HepG2 (cell line): Measurements from ENCODE around the gene EID3. TPM values are rescaled to one million over a fixed set of nuclear protein-coding genes. Genes with fewer than 3 reads are reported as not detected.

ENCODE experiments used
- ATAC-seq: fragments of 200-7000 bp; cut with Tn5 transposase; 3 replicates; pipeline ENCODE4 v1.9.1; 2020; ENCODE audit warnings: mild to moderate bottlenecking, moderate library complexity
- BruUV-seq: library from RNA; stranded (reverse); fragments of 400-500 nt; replicated peaks from 2 replicates; lab custom pipeline; 2021; lab: Mats Ljungman, UMichigan
- CTCF ChIA-PET: fragments of 300-600 bp; formaldehyde crosslinking; extraction: SDS; loops from one replicate; lab custom pipeline; 2021; ENCODE audit warnings: low total read pairs, inconsistent platforms, low intra/inter-chr PET ratio; lab: Yijun Ruan, JAX
- POLR2A ChIA-PET: fragments of 350-600 bp; sonication (Branson Sonifier 250); formaldehyde crosslinking; loops from one replicate; lab custom pipeline; 2020; ENCODE audit warnings: antibody characterized with exemption, inconsistent platforms; lab: Yijun Ruan, JAX
- DNase-seq: peaks from one replicate; pipeline ENCODE4 v3.0.0-alpha.2; 2015; ENCODE audit warnings: low spot score
- FAIRE-seq: peaks from 3 replicates; lab custom pipeline; 2011; peaks lifted over from hg19 to GRCh38; lab: Jason Lieb, UNC
- H2AFZ ChIP-seq: one replicate; pipeline ENCODE4 v1.6.1; 2011; ENCODE audit warnings: low read length, inconsistent platforms
- H3K27ac ChIP-seq: fragments of 300-600 bp; 3 replicates; pipeline ENCODE4 v1.8.0; 2011; ENCODE audit warnings: mixed run types, mild to moderate bottlenecking, mixed read lengths, low read length, inconsistent platforms; ENCODE audit not compliant: insufficient read depth; ENCODE audit errors: extremely low read length
- H3K27me3 ChIP-seq, 2 experiments: fragments of 200-600 bp in 1 of 2; 2 replicates in 1 of 2; 3 replicates in 1 of 2; pipeline versions ENCODE4 v1.6.0 to v1.8.0; 2011; ENCODE audit warnings: low read length in 2 of 2, mild to moderate bottlenecking in 2 of 2, moderate library complexity in 2 of 2, inconsistent platforms in 1 of 2; ENCODE audit not compliant: insufficient read depth in 2 of 2, control insufficient read depth in 1 of 2
- H3K36me3 ChIP-seq, 2 experiments: fragments of 200-600 bp in 1 of 2; replicated peaks in 1 of 2; 2 replicates in 1 of 2; 3 replicates in 1 of 2; pipeline versions ENCODE4 v1.5.1 to v1.8.0; 2011; ENCODE audit warnings: low read length in 2 of 2, inconsistent platforms in 1 of 2; ENCODE audit not compliant: insufficient read depth in 2 of 2, control insufficient read depth in 1 of 2
- H3K4me1 ChIP-seq: 2 replicates; pipeline ENCODE4 v1.5.1; 2012; ENCODE audit warnings: low read length, inconsistent platforms; ENCODE audit not compliant: insufficient read depth
- H3K4me2 ChIP-seq: 2 replicates; pipeline ENCODE4 v1.6.0; 2011; ENCODE audit warnings: low read depth, low read length, inconsistent platforms
- H3K4me3 ChIP-seq, 3 experiments: fragments of 200-600 bp in 1 of 3; sonication (generic), shearing (Covaris generic) in 1 of 3; replicated peaks in 1 of 3; 2 replicates each; pipeline ENCODE4 v1.5.1; 2011 to 2016; ENCODE audit warnings: low read length in 3 of 3, inconsistent platforms in 2 of 3, low read depth in 2 of 3, mild to moderate bottlenecking in 2 of 3, control low read depth in 1 of 3, mixed read lengths in 1 of 3; ENCODE audit not compliant: insufficient read depth in 1 of 3
- H3K79me2 ChIP-seq: one replicate; pipeline ENCODE4 v1.6.1; 2011; ENCODE audit warnings: low read length, inconsistent platforms; ENCODE audit not compliant: insufficient read depth
- H3K9ac ChIP-seq: 2 replicates; pipeline ENCODE4 v1.6.0; 2011; ENCODE audit warnings: mild to moderate bottlenecking, low read depth, low read length, inconsistent platforms; ENCODE audit not compliant: insufficient read depth
- H3K9me3 ChIP-seq: 2 replicates; pipeline ENCODE4 v1.5.1; 2012; ENCODE audit warnings: mild to moderate bottlenecking, low read length
- H4K20me1 ChIP-seq: 2 replicates; pipeline ENCODE4 v1.6.0; 2011; ENCODE audit warnings: inconsistent platforms, mild to moderate bottlenecking, low read length, moderate library complexity; ENCODE audit not compliant: insufficient read depth
- CEBPB ChIP-seq: IDR thresholded peaks from 2 replicates; pipeline ENCODE4 v1.6.1; 2011; ENCODE audit warnings: low read depth, low read length, improper control_type of control experiment, borderline replicate concordance
- KMT2A ChIP-seq: sonication (generic); formaldehyde crosslinking; IDR thresholded peaks from 2 replicates; pipeline ENCODE4 v1.4.0; 2020; ENCODE audit warnings: missing genetic modification reagents
- PAF1 ChIP-seq: IDR thresholded peaks from 2 replicates; pipeline ENCODE4 v1.6.1; 2016; ENCODE audit warnings: missing genetic modification reagents, missing compliant biosample characterization
- RARA ChIP-seq: IDR thresholded peaks from 2 replicates; pipeline ENCODE4 v1.6.1; 2016; ENCODE audit warnings: missing genetic modification reagents, missing compliant biosample characterization
- ZFX ChIP-seq: sonication (generic); formaldehyde crosslinking; IDR thresholded peaks from 2 replicates; pipeline ENCODE4 v1.4.0; 2020; ENCODE audit warnings: mild to moderate bottlenecking, low read depth, missing genetic modification reagents, moderate library complexity
- ZNF562 ChIP-seq: sonication (generic); formaldehyde crosslinking; IDR thresholded peaks from 2 replicates; pipeline ENCODE4 v1.8.0; 2022; ENCODE audit warnings: missing genetic modification reagents, borderline replicate concordance
- WGBS: methylation state at CpG from one replicate; pipeline ENCODE4 v1.1.6; 2017; ENCODE audit warnings: low lambda C conversion rate; 5-methylcytosine and 5-hydroxymethylcytosine counted together
- in situ Hi-C: cut with HindIII; loops from 2 replicates; pipeline ENCODE4 v1.10.0; 2017; ENCODE audit warnings: low pct_unique_long_range_greater_than_20kb; ENCODE audit not compliant: extremely low pct_ligation_motif_present
- intact Hi-C: fragments of 100-400 bp; cut with micrococcal nuclease; formaldehyde crosslinking; loops from one replicate; pipeline ENCODE4 v1.10.0; 2022; ENCODE audit not compliant: unreplicated experiment
- polyA plus RNA-seq, 8 experiments: library from polyadenylated mRNA; depleted of rRNA in 3 of 8; stranded (reverse) in 7 of 8; unstranded in 1 of 8; fragments of >200 nt; fragmentation: Illumina TruSeq in 4 of 8; extraction: Trizol in 4 of 8; gene quantifications; 2 replicates each; pipeline versions ENCODE4 v1.2.1 to v1.2.3, GENCODE V29; 2011 to 2016; ENCODE audit warnings: low read depth in 4 of 8, missing spikeins in 1 of 8, mixed read lengths in 1 of 8; ENCODE audit not compliant: insufficient read depth in 1 of 8
- total RNA-seq, 5 experiments: library from RNA; depleted of rRNA; stranded (reverse); fragments of >200 nt; fragmentation: Illumina TruSeq; extraction: Trizol; gene quantifications; 2 replicates each; pipeline ENCODE4 v1.2.3, GENCODE V29; 2016; ENCODE audit warnings: low read depth in 1 of 5
- TF ChIP-seq, protein P1 (sequence below): sonication (generic); formaldehyde crosslinking; IDR thresholded peaks from 2 replicates; pipeline ENCODE4 v1.8.1; 2023; ENCODE audit warnings: mild to moderate bottlenecking, inconsistent platforms, moderate library complexity, missing genetic modification reagents, borderline replicate concordance
- TF ChIP-seq, protein P2 (sequence below): fragments of 450-650 bp; IDR thresholded peaks from 2 replicates; pipeline ENCODE4 v1.6.1; 2017; ENCODE audit warnings: mild to moderate bottlenecking
- TF ChIP-seq, protein P3 (sequence below): IDR thresholded peaks from 2 replicates; pipeline ENCODE4 v1.6.1; 2016; ENCODE audit warnings: low read depth, control low read depth

Gene EID3
- total and polyA plus RNA-seq, 2 of the 13 experiments (the other 11 are each of a cell fraction or from before 2014, with no cell fraction given): 0.38 to 4.5 TPM

DNA sequence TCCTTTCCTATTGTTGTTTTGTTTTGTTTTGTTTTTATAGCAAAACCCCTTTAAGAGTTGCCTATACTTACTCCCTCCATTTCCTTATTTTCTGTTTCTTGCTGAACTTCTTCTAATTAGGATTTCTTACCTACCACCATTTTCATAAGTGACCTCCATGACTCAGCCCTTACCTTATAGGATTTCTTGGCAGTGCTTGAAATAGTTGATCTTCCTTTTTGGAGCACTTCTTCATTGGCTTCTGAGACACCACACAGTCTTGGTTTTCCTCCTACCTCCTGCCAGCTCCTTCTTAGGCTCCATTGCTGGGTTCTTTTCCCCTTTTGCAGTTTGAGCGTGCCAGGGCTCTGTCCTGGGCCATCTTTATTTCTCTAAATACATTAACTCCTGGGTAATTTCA lies 23.4 kb upstream of the EID3 start (continued):
- TF ChIP-seq, protein P1, sequence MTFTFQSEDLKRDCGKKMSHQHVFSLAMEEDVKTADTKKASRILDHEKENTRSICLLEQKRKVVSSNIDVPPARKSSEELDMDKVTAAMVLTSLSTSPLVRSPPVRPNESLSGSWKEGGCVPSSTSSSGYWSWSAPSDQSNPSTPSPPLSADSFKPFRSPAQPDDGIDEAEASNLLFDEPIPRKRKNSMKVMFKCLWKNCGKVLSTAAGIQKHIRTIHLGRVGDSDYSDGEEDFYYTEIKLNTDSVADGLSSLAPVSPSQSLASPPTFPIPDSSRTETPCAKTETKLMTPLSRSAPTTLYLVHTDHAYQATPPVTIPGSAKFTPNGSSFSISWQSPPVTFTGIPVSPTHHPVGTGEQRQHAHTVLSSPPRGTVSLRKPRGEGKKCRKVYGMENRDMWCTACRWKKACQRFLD: no peak
- TF ChIP-seq KMT2A (CRISPR knock-in tag): no peak
- TF ChIP-seq ZFX (CRISPR knock-in tag): no peak

DNA sequence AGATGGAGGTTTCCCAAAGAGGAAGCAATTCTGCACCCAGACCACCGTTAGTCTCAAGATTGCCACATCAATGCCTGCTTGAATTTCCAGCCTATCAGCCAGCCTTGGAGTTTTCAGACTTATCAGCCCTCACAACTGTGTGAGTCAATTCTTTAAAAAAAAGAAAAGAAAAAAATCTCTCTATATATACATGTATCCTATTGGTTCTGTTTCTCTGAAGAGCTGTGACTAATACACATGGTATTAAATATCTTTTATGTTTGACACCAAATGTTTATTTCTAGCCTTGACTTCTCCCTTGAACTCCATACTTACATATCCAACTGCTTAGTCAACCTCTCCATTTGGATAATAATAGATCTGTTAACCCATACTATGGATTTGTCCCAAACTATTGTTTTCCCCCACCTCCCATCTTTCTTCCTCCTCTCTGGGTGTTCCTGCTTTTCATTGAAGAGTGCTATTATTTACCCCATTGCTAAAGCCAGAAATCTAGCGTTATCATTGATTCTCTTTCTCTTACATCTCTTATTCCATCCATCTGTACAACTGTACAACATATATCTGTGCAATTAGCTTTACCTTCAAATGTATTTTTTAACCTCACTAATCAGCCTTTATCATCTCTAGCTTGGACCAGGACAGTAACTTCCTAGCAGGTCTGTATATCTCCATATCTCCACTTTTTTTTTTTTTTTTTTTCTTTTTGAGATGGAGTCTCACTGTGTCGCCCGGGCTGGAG lies 22.7 kb upstream of the EID3 start:
- ATAC-seq: no peak
- no TSS peak for BruUV-seq
- no peak overlapping the region for H3K9ac ChIP-seq

More for the DNA sequence above, 22.7 kb upstream of the EID3 start:
- no peak overlapping the region for H3K4me2 ChIP-seq
- H4K20me1 ChIP-seq: no peaks in the 10 kb centered on the region
- ChIA-PET CTCF (no interaction called here), POLR2A (interaction anchor here (1.3 kb wide), 1 partner anchor 7 kb away, joined by 6 read pairs; no protein-coding TSS in a partner anchor)
- in situ Hi-C loops (loop anchor here (10.0 kb wide), 1 partner anchor 66 kb away; the partner anchor contains the start of gene TXNRD1), intact Hi-C loops (no loop called here)
- peak; percentile 43 for DNase-seq
- 58% methylated on average over 4 of the region's 4 CpGs for WGBS
- H3K4me1 ChIP-seq: peaks cover 25% of the 10 kb centered on the region
- no peak overlapping the region for H3K27ac ChIP-seq
- no peak overlapping the region for H3K4me3 ChIP-seq
- H3K27me3 ChIP-seq: no peaks in the 10 kb centered on the region
- H3K9me3 ChIP-seq: no peaks in the 10 kb centered on the region
- H2AFZ ChIP-seq: no peak overlapping the region
- peak; percentile 58 for TF ChIP-seq RARA
- peak; percentile 37; the same call in 1 of the 2 replicates for TF ChIP-seq CEBPB
- TF ChIP-seq, protein P2, sequence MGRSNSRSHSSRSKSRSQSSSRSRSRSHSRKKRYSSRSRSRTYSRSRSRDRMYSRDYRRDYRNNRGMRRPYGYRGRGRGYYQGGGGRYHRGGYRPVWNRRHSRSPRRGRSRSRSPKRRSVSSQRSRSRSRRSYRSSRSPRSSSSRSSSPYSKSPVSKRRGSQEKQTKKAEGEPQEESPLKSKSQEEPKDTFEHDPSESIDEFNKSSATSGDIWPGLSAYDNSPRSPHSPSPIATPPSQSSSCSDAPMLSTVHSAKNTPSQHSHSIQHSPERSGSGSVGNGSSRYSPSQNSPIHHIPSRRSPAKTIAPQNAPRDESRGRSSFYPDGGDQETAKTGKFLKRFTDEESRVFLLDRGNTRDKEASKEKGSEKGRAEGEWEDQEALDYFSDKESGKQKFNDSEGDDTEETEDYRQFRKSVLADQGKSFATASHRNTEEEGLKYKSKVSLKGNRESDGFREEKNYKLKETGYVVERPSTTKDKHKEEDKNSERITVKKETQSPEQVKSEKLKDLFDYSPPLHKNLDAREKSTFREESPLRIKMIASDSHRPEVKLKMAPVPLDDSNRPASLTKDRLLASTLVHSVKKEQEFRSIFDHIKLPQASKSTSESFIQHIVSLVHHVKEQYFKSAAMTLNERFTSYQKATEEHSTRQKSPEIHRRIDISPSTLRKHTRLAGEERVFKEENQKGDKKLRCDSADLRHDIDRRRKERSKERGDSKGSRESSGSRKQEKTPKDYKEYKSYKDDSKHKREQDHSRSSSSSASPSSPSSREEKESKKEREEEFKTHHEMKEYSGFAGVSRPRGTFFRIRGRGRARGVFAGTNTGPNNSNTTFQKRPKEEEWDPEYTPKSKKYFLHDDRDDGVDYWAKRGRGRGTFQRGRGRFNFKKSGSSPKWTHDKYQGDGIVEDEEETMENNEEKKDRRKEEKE: no peak
- no peak for TF ChIP-seq ZNF562 (CRISPR knock-in tag)
- no peak for TF ChIP-seq PAF1 (CRISPR knock-in tag)
- TF ChIP-seq, protein P3, sequence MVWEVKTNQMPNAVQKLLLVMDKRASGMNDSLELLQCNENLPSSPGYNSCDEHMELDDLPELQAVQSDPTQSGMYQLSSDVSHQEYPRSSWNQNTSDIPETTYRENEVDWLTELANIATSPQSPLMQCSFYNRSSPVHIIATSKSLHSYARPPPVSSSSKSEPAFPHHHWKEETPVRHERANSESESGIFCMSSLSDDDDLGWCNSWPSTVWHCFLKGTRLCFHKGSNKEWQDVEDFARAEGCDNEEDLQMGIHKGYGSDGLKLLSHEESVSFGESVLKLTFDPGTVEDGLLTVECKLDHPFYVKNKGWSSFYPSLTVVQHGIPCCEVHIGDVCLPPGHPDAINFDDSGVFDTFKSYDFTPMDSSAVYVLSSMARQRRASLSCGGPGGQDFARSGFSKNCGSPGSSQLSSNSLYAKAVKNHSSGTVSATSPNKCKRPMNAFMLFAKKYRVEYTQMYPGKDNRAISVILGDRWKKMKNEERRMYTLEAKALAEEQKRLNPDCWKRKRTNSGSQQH (CRISPR knock-in tag): no peak
- FAIRE-seq: no peak
- no peaks in the 10 kb centered on the region for H3K79me2 ChIP-seq
- H3K36me3 ChIP-seq: no peaks in the 10 kb centered on the region
